Measurements from ENCODE around the gene UBE4A. TPM values are rescaled to one million over a fixed set of nuclear protein-coding genes. Genes with fewer than 3 reads are reported as not detected.
A peak's percentile ranks its signal among the peaks of the same experiment; 100 is the strongest.

Gene UBE4A
- total and polyA plus RNA-seq, 9 of the 15 experiments (the other 6 are each of a cell fraction or from before 2014, with no cell fraction given): 13.5 to 45.2 (median 26.8) TPM

DNA sequence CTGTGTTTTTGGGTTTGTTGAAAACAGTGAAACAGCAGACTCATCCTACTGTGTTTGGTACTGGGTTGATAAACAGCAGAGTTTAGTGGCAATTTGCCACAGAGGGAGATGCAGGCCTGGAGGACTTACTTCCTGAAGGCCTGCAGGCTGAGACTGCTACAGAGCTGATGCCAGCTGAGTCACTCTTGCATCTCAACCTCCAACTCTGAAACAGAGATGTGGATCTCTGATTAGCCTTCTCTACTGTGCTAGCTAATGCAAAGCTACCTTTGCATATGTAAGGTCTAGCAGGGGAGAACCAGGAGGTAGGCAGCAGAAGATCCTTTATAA lies 56.3 kb downstream of the UBE4A start (continued):
- TF ChIP-seq, protein P1, sequence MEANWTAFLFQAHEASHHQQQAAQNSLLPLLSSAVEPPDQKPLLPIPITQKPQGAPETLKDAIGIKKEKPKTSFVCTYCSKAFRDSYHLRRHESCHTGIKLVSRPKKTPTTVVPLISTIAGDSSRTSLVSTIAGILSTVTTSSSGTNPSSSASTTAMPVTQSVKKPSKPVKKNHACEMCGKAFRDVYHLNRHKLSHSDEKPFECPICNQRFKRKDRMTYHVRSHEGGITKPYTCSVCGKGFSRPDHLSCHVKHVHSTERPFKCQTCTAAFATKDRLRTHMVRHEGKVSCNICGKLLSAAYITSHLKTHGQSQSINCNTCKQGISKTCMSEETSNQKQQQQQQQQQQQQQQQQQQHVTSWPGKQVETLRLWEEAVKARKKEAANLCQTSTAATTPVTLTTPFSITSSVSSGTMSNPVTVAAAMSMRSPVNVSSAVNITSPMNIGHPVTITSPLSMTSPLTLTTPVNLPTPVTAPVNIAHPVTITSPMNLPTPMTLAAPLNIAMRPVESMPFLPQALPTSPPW (CRISPR knock-in tag; IDR thresholded peaks at IDR 0.05): peak; percentile 57
- no peak for TF ChIP-seq MTF1 (CRISPR knock-in tag; IDR thresholded peaks at IDR 0.05; ENCODE audit: borderline replicate concordance)
- TF ChIP-seq ZNF436 (CRISPR knock-in tag; IDR thresholded peaks at IDR 0.05): no peak
- TF ChIP-seq TEAD2 (tag; IDR thresholded peaks at IDR 0.05): no peak
- TF ChIP-seq SRF (CRISPR knock-in tag; IDR thresholded peaks at IDR 0.05): no peak
- no peak for TF ChIP-seq ZNF41 (CRISPR knock-in tag; conservative IDR thresholded peaks at IDR 0.05)
- TF ChIP-seq, protein P2, sequence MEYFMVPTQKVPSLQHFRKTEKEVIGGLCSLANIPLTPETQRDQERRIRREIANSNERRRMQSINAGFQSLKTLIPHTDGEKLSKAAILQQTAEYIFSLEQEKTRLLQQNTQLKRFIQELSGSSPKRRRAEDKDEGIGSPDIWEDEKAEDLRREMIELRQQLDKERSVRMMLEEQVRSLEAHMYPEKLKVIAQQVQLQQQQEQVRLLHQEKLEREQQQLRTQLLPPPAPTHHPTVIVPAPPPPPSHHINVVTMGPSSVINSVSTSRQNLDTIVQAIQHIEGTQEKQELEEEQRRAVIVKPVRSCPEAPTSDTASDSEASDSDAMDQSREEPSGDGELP (CRISPR knock-in tag; IDR thresholded peaks at IDR 0.05; ENCODE audit: borderline replicate concordance): peak; percentile 93
- TF ChIP-seq, protein P3, sequence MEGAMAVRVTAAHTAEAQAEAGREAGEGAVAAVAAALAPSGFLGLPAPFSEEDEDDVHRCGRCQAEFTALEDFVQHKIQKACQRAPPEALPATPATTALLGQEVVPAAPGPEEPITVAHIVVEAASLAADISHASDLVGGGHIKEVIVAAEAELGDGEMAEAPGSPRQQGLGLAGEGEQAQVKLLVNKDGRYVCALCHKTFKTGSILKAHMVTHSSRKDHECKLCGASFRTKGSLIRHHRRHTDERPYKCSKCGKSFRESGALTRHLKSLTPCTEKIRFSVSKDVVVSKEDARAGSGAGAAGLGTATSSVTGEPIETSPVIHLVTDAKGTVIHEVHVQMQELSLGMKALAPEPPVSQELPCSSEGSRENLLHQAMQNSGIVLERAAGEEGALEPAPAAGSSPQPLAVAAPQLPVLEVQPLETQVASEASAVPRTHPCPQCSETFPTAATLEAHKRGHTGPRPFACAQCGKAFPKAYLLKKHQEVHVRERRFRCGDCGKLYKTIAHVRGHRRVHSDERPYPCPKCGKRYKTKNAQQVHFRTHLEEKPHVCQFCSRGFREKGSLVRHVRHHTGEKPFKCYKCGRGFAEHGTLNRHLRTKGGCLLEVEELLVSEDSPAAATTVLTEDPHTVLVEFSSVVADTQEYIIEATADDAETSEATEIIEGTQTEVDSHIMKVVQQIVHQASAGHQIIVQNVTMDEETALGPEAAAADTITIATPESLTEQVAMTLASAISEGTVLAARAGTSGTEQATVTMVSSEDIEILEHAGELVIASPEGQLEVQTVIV (CRISPR knock-in tag; IDR thresholded peaks at IDR 0.05; ENCODE audit: borderline replicate concordance): no peak
- TF ChIP-seq, protein P4, sequence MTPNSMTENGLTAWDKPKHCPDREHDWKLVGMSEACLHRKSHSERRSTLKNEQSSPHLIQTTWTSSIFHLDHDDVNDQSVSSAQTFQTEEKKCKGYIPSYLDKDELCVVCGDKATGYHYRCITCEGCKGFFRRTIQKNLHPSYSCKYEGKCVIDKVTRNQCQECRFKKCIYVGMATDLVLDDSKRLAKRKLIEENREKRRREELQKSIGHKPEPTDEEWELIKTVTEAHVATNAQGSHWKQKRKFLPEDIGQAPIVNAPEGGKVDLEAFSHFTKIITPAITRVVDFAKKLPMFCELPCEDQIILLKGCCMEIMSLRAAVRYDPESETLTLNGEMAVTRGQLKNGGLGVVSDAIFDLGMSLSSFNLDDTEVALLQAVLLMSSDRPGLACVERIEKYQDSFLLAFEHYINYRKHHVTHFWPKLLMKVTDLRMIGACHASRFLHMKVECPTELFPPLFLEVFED (CRISPR knock-in tag; conservative IDR thresholded peaks at IDR 0.05): no peak
- TF ChIP-seq, protein P5, sequence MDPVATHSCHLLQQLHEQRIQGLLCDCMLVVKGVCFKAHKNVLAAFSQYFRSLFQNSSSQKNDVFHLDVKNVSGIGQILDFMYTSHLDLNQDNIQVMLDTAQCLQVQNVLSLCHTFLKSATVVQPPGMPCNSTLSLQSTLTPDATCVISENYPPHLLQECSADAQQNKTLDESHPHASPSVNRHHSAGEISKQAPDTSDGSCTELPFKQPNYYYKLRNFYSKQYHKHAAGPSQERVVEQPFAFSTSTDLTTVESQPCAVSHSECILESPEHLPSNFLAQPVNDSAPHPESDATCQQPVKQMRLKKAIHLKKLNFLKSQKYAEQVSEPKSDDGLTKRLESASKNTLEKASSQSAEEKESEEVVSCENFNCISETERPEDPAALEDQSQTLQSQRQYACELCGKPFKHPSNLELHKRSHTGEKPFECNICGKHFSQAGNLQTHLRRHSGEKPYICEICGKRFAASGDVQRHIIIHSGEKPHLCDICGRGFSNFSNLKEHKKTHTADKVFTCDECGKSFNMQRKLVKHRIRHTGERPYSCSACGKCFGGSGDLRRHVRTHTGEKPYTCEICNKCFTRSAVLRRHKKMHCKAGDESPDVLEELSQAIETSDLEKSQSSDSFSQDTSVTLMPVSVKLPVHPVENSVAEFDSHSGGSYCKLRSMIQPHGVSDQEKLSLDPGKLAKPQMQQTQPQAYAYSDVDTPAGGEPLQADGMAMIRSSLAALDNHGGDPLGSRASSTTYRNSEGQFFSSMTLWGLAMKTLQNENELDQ (CRISPR knock-in tag; IDR thresholded peaks at IDR 0.05; ENCODE audit: borderline replicate concordance): no peak
- TF ChIP-seq IFI16 (CRISPR knock-in tag; IDR thresholded peaks at IDR 0.05): no peak
- TF ChIP-seq NR4A1 (CRISPR knock-in tag; IDR thresholded peaks at IDR 0.05): no peak
- TF ChIP-seq NR4A1 (tag; IDR thresholded peaks at IDR 0.05): no peak
- TF ChIP-seq MEF2D (tag; conservative IDR thresholded peaks at IDR 0.05; ENCODE audit: low read depth): peak; percentile 63; the same call in 1 of the 2 replicates
- TF ChIP-seq MED1 (CRISPR knock-in tag; IDR thresholded peaks at IDR 0.05; ENCODE audit: borderline replicate concordance): no peak
- 0 out of 2 replicates have a peak, but pooled peaks have one; percentile 37 for TF ChIP-seq ZBED1 (IDR thresholded peaks at IDR 0.05)
- TF ChIP-seq, protein P6, sequence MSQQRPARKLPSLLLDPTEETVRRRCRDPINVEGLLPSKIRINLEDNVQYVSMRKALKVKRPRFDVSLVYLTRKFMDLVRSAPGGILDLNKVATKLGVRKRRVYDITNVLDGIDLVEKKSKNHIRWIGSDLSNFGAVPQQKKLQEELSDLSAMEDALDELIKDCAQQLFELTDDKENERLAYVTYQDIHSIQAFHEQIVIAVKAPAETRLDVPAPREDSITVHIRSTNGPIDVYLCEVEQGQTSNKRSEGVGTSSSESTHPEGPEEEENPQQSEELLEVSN (IDR thresholded peaks at IDR 0.05; ENCODE audit: borderline replicate concordance in 1 of 2, extremely low read depth in 1 of 2, insufficient read depth in 1 of 2, insufficient read length in 1 of 2, low read depth in 1 of 2, low read length in 1 of 2, poor library complexity in 1 of 2, severe bottlenecking in 1 of 2): no peak
- TF ChIP-seq MBD2 (IDR thresholded peaks at IDR 0.05; ENCODE audit: borderline replicate concordance, low read depth): peak; percentile 51; the same call in 1 of the 2 replicates

All from K562 (cell line).